CD4-positive, alpha-beta T cell (primary cell): ENCODE data around the gene STEAP2. TPM values are rescaled to one million over a fixed set of nuclear protein-coding genes. Genes with fewer than 3 reads are reported as not detected.

ENCODE experiments used
- ATAC-seq: fragments of 200-7000 bp; cut with Tn5 transposase; one replicate; pipeline ENCODE4 v1.10.0; 2022; ENCODE audit warnings: mild to moderate bottlenecking; ENCODE audit not compliant: poor library complexity
- CTCF ChIA-PET: fragments of 350-600 bp; sonication (Branson Sonifier 250); formaldehyde crosslinking; loops from one replicate; lab custom pipeline; 2021; ENCODE audit warnings: antibody characterized with exemption, inconsistent platforms; lab: Charles Lee
- POLR2A ChIA-PET: fragments of 350-600 bp; sonication (Branson Sonifier 250); formaldehyde crosslinking; loops from one replicate; lab custom pipeline; 2021; ENCODE audit warnings: antibody characterized with exemption, inconsistent platforms; lab: Charles Lee
- DNase-seq, 14 experiments: peaks; one replicate each; pipeline ENCODE4 v3.0.0-alpha.2; 2013 to 2020; ENCODE audit warnings: mixed read lengths in 2 of 14
- H3K27ac ChIP-seq, 2 donors: one replicate each; pipeline versions ENCODE4 v1.5.1 to v1.7.0; 2013; ENCODE audit warnings: low read length in 2 of 2, low read depth in 1 of 2, mild to moderate bottlenecking in 1 of 2
- H3K27me3 ChIP-seq, 2 experiments: 1 replicate in 1 of 2; 2 replicates in 1 of 2; pipeline versions ENCODE4 v1.6.1 to v1.7.0; 2013; ENCODE audit warnings: low read length in 2 of 2, control low read depth in 1 of 2, mild to moderate bottlenecking in 1 of 2, moderate library complexity in 1 of 2; ENCODE audit not compliant: insufficient read depth in 2 of 2, control insufficient read depth in 1 of 2
- H3K36me3 ChIP-seq: one replicate; pipeline ENCODE4 v1.6.1; 2013; ENCODE audit warnings: low read length, control low read depth; ENCODE audit not compliant: insufficient read depth
- H3K4me1 ChIP-seq: one replicate; pipeline ENCODE4 v1.6.1; 2013; ENCODE audit warnings: low read length, control low read depth; ENCODE audit not compliant: insufficient read depth
- H3K4me3 ChIP-seq: one replicate; pipeline ENCODE4 v1.5.1; 2013; ENCODE audit warnings: mild to moderate bottlenecking, low read length, moderate library complexity
- H3K9me3 ChIP-seq, 2 experiments: 1 replicate in 1 of 2; 2 replicates in 1 of 2; pipeline versions ENCODE4 v1.6.1 to v1.7.0; 2013; ENCODE audit warnings: low read length in 2 of 2, mild to moderate bottlenecking in 2 of 2, control low read depth in 1 of 2, moderate library complexity in 1 of 2; ENCODE audit not compliant: control insufficient read depth in 1 of 2, insufficient read depth in 1 of 2
- H3K27ac Mint-ChIP-seq: one replicate; pipeline ENCODE4 v1.8.0; 2020; ENCODE audit warnings: mixed read lengths
- H3K27me3 Mint-ChIP-seq: one replicate; pipeline ENCODE4 v1.8.0; 2021; ENCODE audit warnings: mixed read lengths
- H3K36me3 Mint-ChIP-seq: one replicate; pipeline ENCODE4 v1.8.0; 2021; ENCODE audit warnings: low read depth, mixed read lengths
- H3K4me1 Mint-ChIP-seq: one replicate; pipeline ENCODE4 v1.8.0; 2021; ENCODE audit warnings: low read depth, mixed read lengths
- H3K4me3 Mint-ChIP-seq: one replicate; pipeline ENCODE4 v1.8.0; 2020; ENCODE audit warnings: mild to moderate bottlenecking, mixed read lengths
- H3K9me3 Mint-ChIP-seq: one replicate; pipeline ENCODE4 v1.8.0; 2020; ENCODE audit warnings: mixed read lengths
- CTCF ChIP-seq: fragments of 200-600 bp; IDR thresholded peaks from one replicate; pipeline ENCODE4 v1.8.0; 2022; ENCODE audit warnings: antibody characterized with exemption, mild to moderate bottlenecking
- intact Hi-C, 2 experiments: fragments of 100-400 bp; cut with DNase I in 1 of 2; cut with micrococcal nuclease in 1 of 2; formaldehyde crosslinking; loops; one replicate each; pipeline versions ENCODE4 v1.15.1 to v1.9.0; 2023 to 2025; cut with DNase I, micrococcal nuclease
- total RNA-seq, 174 experiments: library from RNA in 2 of 174; stranded (reverse) in 2 of 174; gene quantifications; one replicate each; pipeline ENCODE4 v1.2.3 and lab custom pipeline; 2021 to 2026

The STEAP2 gene
- total RNA-seq, 2 experiments from 2014 or later, result not detected

GRCh38 chr7:90233569-90233968 is 22.0 kb downstream of the STEAP2 start:
- no peak overlapping the region for H3K27ac ChIP-seq
- intact Hi-C loops, result no loop called here

DNA sequence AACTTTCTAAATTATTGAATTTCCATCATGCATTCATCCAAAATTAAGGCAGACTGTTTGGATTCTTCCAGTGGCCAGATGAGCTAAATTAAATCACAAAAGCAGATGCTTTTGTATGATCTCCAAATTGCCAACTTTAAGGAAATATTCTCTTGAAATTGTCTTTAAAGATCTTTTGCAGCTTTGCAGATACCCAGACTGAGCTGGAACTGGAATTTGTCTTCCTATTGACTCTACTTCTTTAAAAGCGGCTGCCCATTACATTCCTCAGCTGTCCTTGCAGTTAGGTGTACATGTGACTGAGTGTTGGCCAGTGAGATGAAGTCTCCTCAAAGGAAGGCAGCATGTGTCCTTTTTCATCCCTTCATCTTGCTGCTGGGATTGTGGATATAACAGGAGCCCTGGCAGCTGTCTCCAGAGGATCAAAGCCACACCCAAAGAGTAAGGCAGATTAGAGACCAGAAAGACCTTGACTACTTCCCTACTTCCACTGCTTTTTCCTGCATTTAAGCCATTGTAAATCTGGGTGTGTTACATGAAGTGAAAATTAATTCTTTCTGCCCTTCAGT is 25.3 kb downstream of the STEAP2 start:
- ATAC-seq (no peak), DNase-seq (no peak)
- no peaks in the 10 kb centered on the region for H3K9me3 Mint-ChIP-seq
- H3K9me3 ChIP-seq, result no peaks in the 10 kb centered on the region
- H3K36me3 Mint-ChIP-seq, result no peaks in the 10 kb centered on the region
- intact Hi-C loops, result no loop called here
- no peak overlapping the region for H3K27ac ChIP-seq
- POLR2A ChIA-PET, result no interaction called here
- no peaks in the 10 kb centered on the region for H3K36me3 ChIP-seq
- H3K4me3 Mint-ChIP-seq, result no peak overlapping the region
- no peak overlapping the region for H3K27ac Mint-ChIP-seq
- H3K27me3 Mint-ChIP-seq, result peaks cover 24% of the 10 kb centered on the region
- H3K4me3 ChIP-seq, result no peak overlapping the region
- CTCF ChIA-PET, result no interaction called here
- no peak for TF ChIP-seq CTCF
- peaks cover 0 to 6% of the 10 kb centered on the region in 2 experiments for H3K27me3 ChIP-seq
- no peaks in the 10 kb centered on the region for H3K4me1 Mint-ChIP-seq
- H3K4me1 ChIP-seq, result no peaks in the 10 kb centered on the region

More at GRCh38 chr7:90233569-90233968, 22.0 kb downstream of the STEAP2 start:
- H3K36me3 ChIP-seq, result no peaks in the 10 kb centered on the region
- peaks cover 0 to 6% of the 10 kb centered on the region in 2 experiments for H3K27me3 ChIP-seq
- DNase-seq (no peak), ATAC-seq (no peak)
- H3K27ac Mint-ChIP-seq, result no peak overlapping the region
- no peaks in the 10 kb centered on the region for H3K4me1 Mint-ChIP-seq
- TF ChIP-seq CTCF, result no peak
- ChIA-PET POLR2A (no interaction called here), CTCF (no interaction called here)
- H3K4me3 ChIP-seq, result no peak overlapping the region
- H3K4me3 Mint-ChIP-seq, result no peak overlapping the region
- H3K9me3 ChIP-seq, result no peaks in the 10 kb centered on the region
- H3K36me3 Mint-ChIP-seq, result no peaks in the 10 kb centered on the region
- no peaks in the 10 kb centered on the region for H3K4me1 ChIP-seq
- no peaks in the 10 kb centered on the region for H3K9me3 Mint-ChIP-seq
- peaks cover 20% of the 10 kb centered on the region for H3K27me3 Mint-ChIP-seq

GRCh38 chr7:90238022-90238421 is 26.5 kb downstream of the STEAP2 start:
- no peak for TF ChIP-seq CTCF
- no peak overlapping the region for H3K4me3 Mint-ChIP-seq
- Histone ChIP-seq H3K36me3 (no peaks in the 10 kb centered on the region), H3K27me3 (peaks cover 0 to 9% of the 10 kb centered on the region in 2 experiments), H3K27ac (no peak overlapping the region), H3K4me1 (no peaks in the 10 kb centered on the region), H3K4me3 (no peak overlapping the region), H3K9me3 (no peaks in the 10 kb centered on the region)
- no peaks in the 10 kb centered on the region for H3K9me3 Mint-ChIP-seq
- intact Hi-C loops, result no loop called here
- peaks cover 29% of the 10 kb centered on the region for H3K27me3 Mint-ChIP-seq
- no peak for ATAC-seq
- no peaks in the 10 kb centered on the region for H3K36me3 Mint-ChIP-seq
- ChIA-PET POLR2A (no interaction called here), CTCF (no interaction called here)
- H3K27ac Mint-ChIP-seq, result no peak overlapping the region
- no peak for DNase-seq
- H3K4me1 Mint-ChIP-seq, result no peaks in the 10 kb centered on the region
